UCSD-AML1 (cell line): ENCODE data around the gene PRKG2.

ENCODE experiments used
- DNase-seq: peaks from one replicate; lab custom pipeline; 2025; ENCODE audit not compliant: unreplicated experiment; lab: John Stamatoyannopoulos, UW

Gene PRKG2

DNA sequence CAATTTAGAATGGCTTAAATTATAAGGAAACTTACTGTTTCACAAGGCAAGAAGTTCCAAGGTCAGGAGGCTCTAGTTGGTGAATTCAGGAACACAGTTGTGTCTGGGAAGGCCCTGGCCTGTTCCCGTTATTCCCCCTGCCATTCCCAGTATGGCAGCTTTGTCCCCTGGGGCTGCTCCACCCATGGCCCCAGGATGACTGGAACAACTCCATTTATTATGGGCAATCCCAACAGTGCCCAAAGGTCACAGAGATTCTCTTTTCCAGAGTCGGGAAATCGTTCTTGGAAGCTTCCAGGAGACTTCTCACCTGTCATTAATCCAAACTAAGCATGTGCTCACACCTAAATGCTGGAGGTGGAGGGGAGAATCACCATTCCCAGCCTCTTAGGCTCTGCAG, 2.8 kb upstream of the PRKG2 start:
- no peak for DNase-seq

DNA sequence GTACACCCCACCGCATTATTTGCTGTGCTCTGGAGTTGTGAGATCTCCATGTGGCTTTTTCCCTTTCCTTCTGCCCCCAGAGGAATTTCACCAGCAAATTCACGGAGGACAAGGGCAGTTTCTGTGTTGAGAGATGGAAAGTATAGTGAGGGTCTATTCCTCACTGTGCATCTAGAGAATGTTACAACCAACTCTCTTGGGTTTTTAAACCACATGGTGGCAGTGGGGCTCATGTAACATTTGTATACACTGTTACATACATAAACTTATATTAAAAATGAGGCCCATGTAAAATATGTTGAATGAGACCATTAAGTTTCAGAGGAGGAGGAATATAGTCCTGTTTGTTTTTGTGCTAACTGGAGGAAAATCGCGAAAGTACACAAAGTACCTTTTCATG, 909 bp upstream of the PRKG2 start:
- DNase-seq: no peak

DNA sequence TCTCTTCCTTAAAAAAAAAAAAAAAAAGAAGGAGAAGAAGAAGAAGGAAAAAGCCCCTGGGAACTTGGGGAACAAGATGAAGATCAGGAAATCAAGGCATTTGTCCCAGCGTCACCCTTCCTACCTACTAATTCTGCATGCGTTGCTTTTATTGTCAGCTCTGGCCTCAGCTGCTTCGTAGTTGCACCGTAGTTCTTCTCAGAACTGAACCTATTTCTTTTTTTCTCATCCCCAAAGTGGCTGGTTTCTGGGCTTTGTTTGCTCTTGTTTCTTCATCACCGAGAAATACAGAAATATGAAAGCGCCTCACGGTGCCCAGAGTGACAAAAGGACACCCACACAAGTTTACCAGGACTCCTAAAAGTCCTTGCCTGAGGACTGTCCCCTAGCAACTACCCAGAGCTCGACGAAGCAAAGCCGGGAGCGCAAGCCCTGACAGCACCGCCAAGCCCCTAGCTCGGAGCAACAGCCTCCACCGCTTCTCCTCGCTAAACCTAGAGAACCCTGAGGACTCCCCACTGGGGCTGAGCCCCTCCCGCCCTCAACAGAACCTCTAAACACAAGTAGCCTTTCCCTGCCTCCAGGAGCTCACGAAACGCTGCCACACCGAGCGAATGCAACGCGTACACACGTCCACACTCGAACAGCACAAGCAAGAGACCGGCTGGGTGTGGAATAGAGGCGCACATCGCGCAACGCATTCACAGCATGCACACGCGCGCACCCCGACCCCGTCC, 710 bp downstream of the PRKG2 start:
- DNase-seq: no peak

DNA sequence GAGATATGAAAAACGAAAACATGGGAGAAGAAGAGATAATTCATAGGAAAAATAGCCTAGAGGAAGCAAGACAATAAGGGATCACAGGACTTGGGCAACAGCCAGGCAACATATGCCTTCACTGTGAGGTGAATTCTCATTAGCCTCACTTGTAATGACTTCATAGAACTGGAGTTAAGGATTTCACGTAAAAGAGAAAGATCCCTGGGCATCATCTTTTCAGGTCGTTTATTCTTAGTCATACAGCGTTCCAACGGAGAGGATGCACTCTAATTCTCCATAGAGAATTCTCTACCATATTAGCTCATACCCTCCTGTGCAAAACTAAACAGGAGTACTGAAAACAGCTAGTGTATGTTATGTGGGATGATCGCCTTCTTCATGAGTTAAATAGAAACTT, 1.4 kb downstream of the PRKG2 start:
- no peak for DNase-seq

DNA sequence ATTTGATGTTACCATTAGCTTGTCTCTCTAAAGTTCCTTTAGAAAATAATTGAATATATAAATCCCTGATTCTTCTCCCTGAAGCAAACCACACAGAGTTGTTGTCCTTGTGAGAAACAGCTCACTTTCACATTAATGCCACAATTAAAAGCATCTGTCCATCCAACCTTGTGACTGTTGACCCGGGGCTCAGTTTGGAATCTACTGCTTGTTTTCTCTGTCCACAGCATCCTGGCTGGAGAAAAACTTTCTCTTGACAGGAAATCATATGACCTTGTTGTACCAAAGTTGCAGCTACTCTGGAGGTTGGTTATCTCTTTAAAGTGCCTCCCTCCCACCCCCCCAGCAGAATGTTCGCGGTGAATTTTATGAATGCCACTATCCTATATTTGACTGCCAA, 3.1 kb downstream of the PRKG2 start:
- DNase-seq: no peak

GRCh38 chr4:81207828-81208227, 7.2 kb downstream of the PRKG2 start:
- DNase-seq: no peak

DNA sequence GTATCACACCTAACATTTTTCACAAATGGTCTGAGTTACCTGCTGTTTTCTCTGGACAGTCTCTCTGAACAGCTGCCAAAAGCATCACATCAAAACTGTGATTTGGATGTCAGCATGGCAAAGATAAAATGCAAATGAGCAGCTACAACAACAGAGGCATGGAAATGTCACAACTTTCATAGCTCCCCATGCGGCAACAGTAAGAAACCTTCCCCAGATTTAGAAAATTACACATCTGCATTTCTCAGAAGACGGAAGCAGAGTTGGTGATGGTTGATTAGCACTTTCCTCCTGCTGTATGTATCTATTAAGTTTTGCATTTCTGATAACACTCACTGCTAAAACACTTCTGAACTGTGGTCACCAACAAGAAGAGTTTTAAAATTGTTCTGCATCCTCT, 9.7 kb downstream of the PRKG2 start:
- DNase-seq: no peak

DNA sequence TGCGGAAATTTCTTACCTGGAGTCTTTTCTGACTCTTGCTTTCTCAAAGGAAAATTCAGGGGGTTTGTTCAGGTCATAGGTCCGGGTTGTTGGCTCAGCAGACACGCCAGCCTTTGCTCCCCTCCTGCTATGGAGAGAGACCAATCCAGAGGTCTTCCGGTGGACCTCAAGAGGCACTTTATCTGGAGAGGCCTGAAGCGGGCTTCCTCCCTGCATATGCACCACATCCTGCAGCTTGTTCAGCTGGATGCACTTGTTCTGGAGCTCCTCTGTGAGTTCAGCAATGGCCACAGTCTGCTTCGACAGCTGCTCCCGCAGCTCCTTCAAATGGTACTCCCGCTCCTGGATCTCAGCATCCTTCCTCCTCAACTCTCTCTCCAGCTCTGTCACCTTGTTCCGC, 10.5 kb downstream of the PRKG2 start:
- DNase-seq: no peak

DNA sequence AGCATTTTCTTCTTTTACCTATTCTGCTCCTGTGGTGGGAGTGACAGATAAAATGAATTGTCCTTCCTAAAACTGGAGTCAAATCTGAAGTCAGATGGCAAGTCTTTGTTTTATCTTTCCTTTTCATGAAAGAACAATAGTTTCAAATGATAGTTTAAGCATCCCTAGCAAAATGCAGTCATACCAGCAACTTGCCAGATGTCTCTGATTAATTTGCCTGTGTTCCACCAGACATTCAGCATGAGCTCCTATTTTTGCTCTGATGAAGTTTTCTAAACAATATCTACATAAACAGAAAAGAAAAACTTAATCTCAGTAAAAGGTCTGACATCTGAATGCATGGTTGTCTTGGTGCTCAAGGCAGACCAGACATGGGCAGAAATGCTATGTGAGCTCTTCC, 15.2 kb downstream of the PRKG2 start:
- no peak for DNase-seq

GRCh38 chr4:81198609-81199008, 16.4 kb downstream of the PRKG2 start:
- no peak for DNase-seq

GRCh38 chr4:81197864-81198524, 17.0 kb downstream of the PRKG2 start:
- DNase-seq: no peak

DNA sequence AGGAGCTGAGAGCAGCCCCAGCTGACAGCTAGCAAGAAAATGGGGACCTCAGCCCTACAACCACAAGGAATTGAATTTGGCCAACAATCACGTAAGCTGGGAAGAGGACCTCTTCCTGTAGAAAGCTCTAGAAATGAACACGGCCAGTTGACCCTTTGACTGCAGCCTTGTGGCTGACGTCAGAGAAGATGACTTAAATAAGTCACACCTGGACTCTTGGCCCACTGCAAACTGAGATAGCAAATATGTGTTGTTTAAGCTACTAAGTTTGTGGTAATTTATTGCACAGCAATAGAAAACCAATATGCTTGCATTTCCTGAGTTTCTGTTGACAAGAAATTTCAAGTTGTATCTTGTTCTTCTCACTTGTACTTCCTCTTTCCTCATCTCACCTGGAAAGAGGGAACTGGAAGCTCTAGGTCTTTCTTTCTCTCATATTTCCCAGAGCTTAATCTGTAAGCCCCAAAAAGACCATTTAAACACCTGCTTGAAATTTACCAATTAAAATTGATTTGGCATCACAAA, 18.8 kb downstream of the PRKG2 start:
- no peak for DNase-seq

DNA sequence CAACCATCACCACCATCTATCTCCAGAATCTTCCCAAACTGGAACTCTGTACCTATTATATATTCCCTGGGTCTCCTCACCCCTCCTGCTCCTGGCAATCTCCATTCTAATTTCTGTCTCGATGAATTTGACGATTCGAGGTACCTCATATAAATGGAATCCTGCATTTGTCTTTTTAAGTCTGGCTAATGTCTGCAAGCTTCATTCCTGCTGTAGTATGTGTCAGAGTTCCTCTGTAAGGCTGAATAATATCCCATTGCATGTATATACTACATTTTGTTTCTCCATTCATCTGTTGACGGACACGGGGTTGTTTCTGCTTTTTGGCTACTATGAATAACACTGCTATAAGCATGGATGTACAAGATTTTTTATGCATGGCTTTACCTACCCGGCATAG, 19.5 kb downstream of the PRKG2 start:
- DNase-seq: no peak

DNA sequence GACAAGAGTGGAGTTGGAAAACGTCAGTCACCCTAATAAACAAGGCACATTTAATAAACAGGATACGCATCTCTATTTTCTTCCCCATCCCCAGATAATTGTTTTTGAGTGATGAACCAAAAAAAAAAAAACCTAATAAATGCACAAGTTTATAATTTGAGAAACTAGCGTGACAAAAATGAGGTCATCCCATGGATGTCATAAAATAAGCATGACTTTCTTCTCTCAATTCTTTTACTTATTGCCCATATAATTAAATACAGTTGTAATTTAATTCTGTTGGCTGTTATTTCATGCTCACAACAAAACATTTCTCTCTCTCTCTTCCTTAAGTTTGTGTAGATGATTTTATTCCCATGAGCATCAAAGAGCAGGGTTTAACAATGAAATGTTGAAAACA, 20.7 kb downstream of the PRKG2 start:
- DNase-seq: no peak

- no peak for DNase-seq
Observed at GRCh38 chr4:81180916-81181315, 34.1 kb downstream of the PRKG2 start.

- no peak for DNase-seq
Observed at GRCh38 chr4:81179326-81179725, 35.7 kb downstream of the PRKG2 start.

DNA sequence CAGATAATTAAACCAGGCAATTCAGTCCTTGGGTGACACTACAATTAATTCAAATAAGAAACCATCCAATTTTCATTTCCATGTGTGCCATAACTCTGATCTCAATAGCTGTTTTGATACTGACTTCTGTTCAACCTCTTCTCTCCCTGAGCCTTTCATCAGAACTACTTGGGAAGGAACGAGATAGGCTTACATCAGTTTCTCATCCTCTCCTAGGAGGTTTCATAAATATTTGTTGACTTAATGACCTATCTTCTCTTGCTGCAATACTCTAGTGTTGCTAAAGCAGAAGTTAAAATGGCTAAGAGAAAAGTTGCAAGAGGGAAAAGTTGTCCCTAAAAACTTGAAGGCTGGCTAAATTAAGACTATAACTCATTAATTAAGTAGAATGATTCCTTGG, 41.8 kb downstream of the PRKG2 start:
- DNase-seq: no peak

- DNase-seq: no peak
Observed at GRCh38 chr4:81166458-81167160, 48.4 kb downstream of the PRKG2 start.

GRCh38 chr4:81165861-81166430, 49.1 kb downstream of the PRKG2 start:
- DNase-seq: no peak

DNA sequence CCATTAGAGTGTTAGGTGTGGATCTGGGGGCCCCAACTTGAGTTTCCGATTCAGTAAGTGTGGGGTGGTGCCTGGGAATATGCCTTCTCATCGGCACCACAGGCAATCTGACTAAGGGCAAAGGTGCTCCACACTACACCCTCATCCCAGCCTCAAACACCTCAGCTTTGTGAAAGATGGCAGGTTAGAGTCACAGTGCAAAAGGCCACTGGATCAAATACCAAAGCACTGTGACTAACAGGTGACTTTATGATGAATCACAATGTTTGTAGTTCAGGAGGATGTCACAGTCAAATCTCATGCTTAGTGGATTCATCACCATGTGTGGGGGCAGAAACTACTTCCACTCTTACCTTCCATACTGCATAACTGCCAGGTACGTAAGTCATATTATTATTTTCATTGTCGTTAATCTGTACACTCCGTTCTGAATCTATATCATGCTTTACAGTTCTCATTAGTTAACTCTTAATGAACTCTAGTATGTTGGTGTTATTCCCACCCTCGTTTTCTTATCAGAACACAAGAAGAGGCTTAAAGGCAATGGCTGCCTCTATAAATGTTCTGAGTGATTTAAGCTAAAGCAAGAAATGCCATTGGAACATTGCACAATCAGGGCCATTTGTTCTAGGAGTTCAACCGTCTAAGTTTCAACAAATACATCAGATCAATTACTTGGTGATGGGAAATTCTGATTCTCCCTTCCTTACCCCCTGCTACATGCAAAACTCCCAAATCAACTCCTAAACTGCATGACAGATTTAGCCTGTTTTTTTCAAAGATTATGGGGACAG, 50.2 kb downstream of the PRKG2 start:
- no peak for DNase-seq

- DNase-seq: no peak
Observed at GRCh38 chr4:81164126-81164525, 50.9 kb downstream of the PRKG2 start.
